Measurements from ENCODE around the gene KIF19. TPM values are rescaled to one million over a fixed set of nuclear protein-coding genes. Genes with fewer than 3 reads are reported as not detected.

Gene KIF19
- total RNA-seq, 1 donor from 2014 or later: 2.2 TPM

- H3K27ac Mint-ChIP-seq: peak overlapping the region; percentile 46
- H3K27me3 Mint-ChIP-seq: no peaks in the 10 kb centered on the region
- peaks cover 13% of the 10 kb centered on the region for H3K4me1 Mint-ChIP-seq (ENCODE audit: low read depth)
- H3K9me3 Mint-ChIP-seq (ENCODE audit: low read depth): no peaks in the 10 kb centered on the region
- peak; percentile 11 for TF ChIP-seq CTCF (IDR thresholded peaks at IDR 0.05; ENCODE audit: unreplicated experiment)
- no peak overlapping the region for H3K4me3 Mint-ChIP-seq (ENCODE audit: low read depth)
- no peak for DNase-seq (ENCODE audit: low spot score, unreplicated experiment)
- H3K36me3 Mint-ChIP-seq (ENCODE audit: insufficient read depth): no peaks in the 10 kb centered on the region
Observed at GRCh38 chr17:74380086-74380958, 54.3 kb downstream of the KIF19 start.

GRCh38 chr17:74380959-74381808 is 55.2 kb downstream of the KIF19 start:
- no peak for TF ChIP-seq CTCF (IDR thresholded peaks at IDR 0.05; ENCODE audit: unreplicated experiment)
- H3K9me3 Mint-ChIP-seq (ENCODE audit: low read depth): no peaks in the 10 kb centered on the region
- H3K27ac Mint-ChIP-seq: peak overlapping the region; percentile 26
- H3K4me1 Mint-ChIP-seq (ENCODE audit: low read depth): peaks cover 12% of the 10 kb centered on the region
- no peak overlapping the region for H3K4me3 Mint-ChIP-seq (ENCODE audit: low read depth)
- DNase-seq (ENCODE audit: low spot score, unreplicated experiment): no peak
- no peaks in the 10 kb centered on the region for H3K27me3 Mint-ChIP-seq
- no peaks in the 10 kb centered on the region for H3K36me3 Mint-ChIP-seq (ENCODE audit: insufficient read depth)

GRCh38 chr17:74383141-74383540 is 57.1 kb downstream of the KIF19 start:
- H3K4me3 Mint-ChIP-seq (ENCODE audit: low read depth): no peak overlapping the region
- DNase-seq (ENCODE audit: low spot score, unreplicated experiment): no peak
- peaks cover 12% of the 10 kb centered on the region for H3K4me1 Mint-ChIP-seq (ENCODE audit: low read depth)
- no peaks in the 10 kb centered on the region for H3K9me3 Mint-ChIP-seq (ENCODE audit: low read depth)
- H3K36me3 Mint-ChIP-seq (ENCODE audit: insufficient read depth): no peaks in the 10 kb centered on the region
- H3K27me3 Mint-ChIP-seq: no peaks in the 10 kb centered on the region
- no peak for TF ChIP-seq CTCF (IDR thresholded peaks at IDR 0.05; ENCODE audit: unreplicated experiment)
- peak overlapping the region; percentile 35 for H3K27ac Mint-ChIP-seq

GRCh38 chr17:74385201-74385600 is 59.2 kb downstream of the KIF19 start:
- H3K27me3 Mint-ChIP-seq: peaks cover 4% of the 10 kb centered on the region
- H3K36me3 Mint-ChIP-seq (ENCODE audit: insufficient read depth): no peaks in the 10 kb centered on the region
- peaks cover 16% of the 10 kb centered on the region for H3K4me1 Mint-ChIP-seq (ENCODE audit: low read depth)
- no peak for DNase-seq (ENCODE audit: low spot score, unreplicated experiment)
- TF ChIP-seq CTCF (IDR thresholded peaks at IDR 0.05; ENCODE audit: unreplicated experiment): no peak
- H3K9me3 Mint-ChIP-seq (ENCODE audit: low read depth): no peaks in the 10 kb centered on the region
- H3K4me3 Mint-ChIP-seq (ENCODE audit: low read depth): no peak overlapping the region
- H3K27ac Mint-ChIP-seq: no peak overlapping the region

GRCh38 chr17:74386386-74386785 is 60.4 kb downstream of the KIF19 start:
- no peaks in the 10 kb centered on the region for H3K36me3 Mint-ChIP-seq (ENCODE audit: insufficient read depth)
- no peak for TF ChIP-seq CTCF (IDR thresholded peaks at IDR 0.05; ENCODE audit: unreplicated experiment)
- no peak overlapping the region for H3K27ac Mint-ChIP-seq
- H3K27me3 Mint-ChIP-seq: peaks cover 4% of the 10 kb centered on the region
- H3K4me3 Mint-ChIP-seq (ENCODE audit: low read depth): no peak overlapping the region
- DNase-seq (ENCODE audit: low spot score, unreplicated experiment): no peak
- no peaks in the 10 kb centered on the region for H3K9me3 Mint-ChIP-seq (ENCODE audit: low read depth)
- H3K4me1 Mint-ChIP-seq (ENCODE audit: low read depth): peaks cover 11% of the 10 kb centered on the region

Measured in progenitor cell of endocrine pancreas (in vitro differentiated cells).